K562 (cell line): Measurements from ENCODE around the gene HNRNPDL. TPM values are rescaled to one million over a fixed set of nuclear protein-coding genes. Genes with fewer than 3 reads are reported as not detected.
A peak's percentile ranks its signal among the peaks of the same experiment; 100 is the strongest.

Experiments
- ATF4 ChIP-seq: fragments of 450-650 bp; formaldehyde crosslinking; IDR thresholded peaks from 2 replicates; pipeline ENCODE4 v1.4.0; 2022; ENCODE audit warnings: mild to moderate bottlenecking, moderate library complexity
- BCOR ChIP-seq: fragments of 450-650 bp; IDR thresholded peaks from 2 replicates; pipeline ENCODE4 v1.6.1; 2016
- CREB3 ChIP-seq: fragments of 450-650 bp; conservative IDR thresholded peaks from 2 replicates; pipeline ENCODE4 v1.6.1; 2016; ENCODE audit warnings: missing genetic modification characterization, low read depth, mild to moderate bottlenecking, missing compliant biosample characterization, moderate library complexity
- CSDE1 ChIP-seq, 2 experiments: fragments of 450-650 bp; IDR thresholded peaks; 2 replicates each; pipeline ENCODE4 v1.6.1; 2016; ENCODE audit warnings: mild to moderate bottlenecking in 1 of 2
- ELF1 ChIP-seq: fragments of 200-800 bp; sonication (Bioruptor generic); IDR thresholded peaks from 2 replicates; pipeline ENCODE4 v1.6.1; 2016; ENCODE audit warnings: missing genetic modification characterization, missing compliant biosample characterization
- ETV5 ChIP-seq: sonication (generic); formaldehyde crosslinking; IDR thresholded peaks from 2 replicates; pipeline ENCODE4 v1.4.0; 2020; ENCODE audit warnings: low read depth, mild to moderate bottlenecking, missing genetic modification reagents
- FOXP1 ChIP-seq: sonication (generic); formaldehyde crosslinking; IDR thresholded peaks from 2 replicates; pipeline ENCODE4 v1.8.0; 2022; ENCODE audit warnings: mild to moderate bottlenecking, missing genetic modification reagents
- GATAD2A ChIP-seq: fragments of 450-650 bp; IDR thresholded peaks from 2 replicates; pipeline ENCODE4 v1.6.1; 2017
- HDAC3 ChIP-seq: fragments of 450-650 bp; IDR thresholded peaks from 2 replicates; pipeline ENCODE4 v1.6.1; 2018; ENCODE audit warnings: borderline replicate concordance, mild to moderate bottlenecking, moderate library complexity; ENCODE audit not compliant: partially characterized antibody
- IFI16 ChIP-seq: fragments of 250-450 bp; sonication (Bioruptor Pico); IDR thresholded peaks from 2 replicates; pipeline ENCODE4 v2.1.2; 2022; ENCODE audit warnings: mild to moderate bottlenecking, inconsistent platforms
- PCBP1 ChIP-seq: fragments of 200-400 bp; formaldehyde crosslinking; IDR thresholded peaks from 2 replicates; pipeline ENCODE4 v1.6.1; 2018; ENCODE audit warnings: mild to moderate bottlenecking, low read depth, low read length; ENCODE audit not compliant: poor library complexity, severe bottlenecking
- POLR3A ChIP-seq: IDR thresholded peaks from 2 replicates; pipeline ENCODE4 v1.6.1; 2011; ENCODE audit warnings: borderline replicate concordance, mild to moderate bottlenecking, moderate library complexity; ENCODE audit not compliant: insufficient read length, insufficient read depth; ENCODE audit errors: extremely low read depth
- PTRF ChIP-seq: fragments of 450-650 bp; IDR thresholded peaks from 2 replicates; pipeline ENCODE4 v1.6.1; 2016; ENCODE audit warnings: mild to moderate bottlenecking, missing genetic modification characterization, missing compliant biosample characterization
- SIRT6 ChIP-seq: IDR thresholded peaks from one replicate; pipeline ENCODE4 v1.6.1; 2012; ENCODE audit warnings: low read depth, mild to moderate bottlenecking, control low read depth, inconsistent platforms, low read length, moderate library complexity
- TCF15 ChIP-seq: fragments of 250-450 bp; sonication (Bioruptor Pico); IDR thresholded peaks from 2 replicates; pipeline ENCODE4 v1.8.0; 2022; ENCODE audit warnings: moderate library complexity, mild to moderate bottlenecking, inconsistent platforms
- TCF3 ChIP-seq: sonication (generic); formaldehyde crosslinking; IDR thresholded peaks from 2 replicates; pipeline ENCODE4 v1.4.0; 2020; ENCODE audit warnings: mild to moderate bottlenecking, missing genetic modification reagents
- TCF7L2 ChIP-seq: fragments of 150-350 bp; IDR thresholded peaks from 2 replicates; pipeline ENCODE4 v1.6.1; 2016; ENCODE audit warnings: low read depth, mild to moderate bottlenecking, low read length, moderate library complexity
- WHSC1 ChIP-seq: IDR thresholded peaks from one replicate; pipeline ENCODE4 v1.6.1; 2012; ENCODE audit warnings: low read length, control low read depth, inconsistent platforms
- ZBTB1 ChIP-seq: sonication (generic); formaldehyde crosslinking; IDR thresholded peaks from 2 replicates; pipeline ENCODE4 v1.8.1; 2023; ENCODE audit warnings: missing genetic modification reagents, low read depth, mild to moderate bottlenecking, borderline replicate concordance
- ZHX1 ChIP-seq: fragments of 150-350 bp; conservative IDR thresholded peaks from 2 replicates; pipeline ENCODE4 v1.6.1; 2014; ENCODE audit warnings: low read length
- ZNF449 ChIP-seq: fragments of 250-450 bp; sonication (Bioruptor Pico); IDR thresholded peaks from 2 replicates; pipeline ENCODE4 v1.8.0; 2022; ENCODE audit warnings: moderate library complexity, mild to moderate bottlenecking, inconsistent platforms
- ZNF717 ChIP-seq: fragments of 250-450 bp; sonication (Bioruptor Pico); IDR thresholded peaks from 2 replicates; pipeline ENCODE4 v1.5.0; 2021
- polyA plus RNA-seq, 8 experiments: library from polyadenylated mRNA; depleted of rRNA in 4 of 8; stranded (reverse) in 5 of 8; unstranded in 3 of 8; fragments of >200 nt; fragmentation: Nextera tagmentation in 2 of 8; fragmentation: Illumina TruSeq in 1 of 8; extraction: Ambion mirVana in 2 of 8; extraction: Trizol in 1 of 8; gene quantifications; 2 replicates each; pipeline versions ENCODE4 v1.2.1 to v1.2.3, GENCODE V29; 2011 to 2014; ENCODE audit warnings: inconsistent platforms in 1 of 8, missing spikeins in 1 of 8
- total RNA-seq, 7 experiments: library from RNA; depleted of rRNA in 6 of 7; stranded (reverse); fragments of >200 nt in 6 of 7; fragmentation: Illumina TruSeq in 2 of 7; extraction: Trizol in 2 of 7; gene quantifications; 2 replicates each; pipeline versions ENCODE4 v1.2.1 to v1.2.3, GENCODE V29; 2011 to 2021; ENCODE audit warnings: low replicate concordance in 1 of 7

HNRNPDL gene
- total and polyA plus RNA-seq, 9 of the 15 experiments (the other 6 are each of a cell fraction or from before 2014, with no cell fraction given), result 243 to 652 (median 351) TPM

- TF ChIP-seq ZHX1 (no peak), ZNF717 (no peak), IFI16 (CRISPR knock-in tag) (no peak), HDAC3 (no peak), POLR3A (no peak), ATF4 (CRISPR knock-in tag) (no peak), PCBP1 (peak; percentile 15), BCOR (no peak; the same call in 1 of the 2 replicates), TCF7L2 (no peak), WHSC1 (no peak), CSDE1 (IDR thresholded peaks at IDR 0.05) (no peak; a peak in 1 of 4 replicates), CREB3 (tag) (no peak), ELF1 (tag) (peak; percentile 15; the same call in 1 of the 2 replicates), SIRT6 (no peak), ZNF449 (CRISPR knock-in tag) (no peak), ETV5 (CRISPR knock-in tag) (peak; percentile 86; the same call in 1 of the 2 replicates), GATAD2A (no peak; the same call in 1 of the 2 replicates), FOXP1 (peak; percentile 80; the same call in 1 of the 2 replicates), ZBTB1 (CRISPR knock-in tag) (no peak; the same call in 1 of the 2 replicates), TCF15 (CRISPR knock-in tag) (no peak), PTRF (tag) (no peak), TCF3 (CRISPR knock-in tag) (peak; percentile 25; the same call in 1 of the 2 replicates)
Measured at GRCh38 chr4:82430193-82430963, at the start of gene HNRNPDL, which contains the start of gene ENOPH1 (continued).
